Stimulated activated CD4-positive, alpha-beta T cell treated with anti-CD3 and anti-CD28 coated beads, TNF-alpha, amount 100 ng/mL, for 1 hour (primary cell): ENCODE measurements around the gene WNK3.

Experiments
- DNase-seq, 3 donors: peaks; one replicate each; pipeline ENCODE4 v3.0.0-alpha.2; 2020; ENCODE audit warnings: low read depth in 3 of 3, low spot score in 1 of 3

WNK3 gene

GRCh38 chrX:54171527-54172250 lies 186.2 kb downstream of the WNK3 start:
- DNase-seq = no peak

- DNase-seq = no peak
Observed at GRCh38 chrX:54171091-54171490, 186.8 kb downstream of the WNK3 start.

GRCh38 chrX:54166915-54167314 lies 190.9 kb downstream of the WNK3 start:
- no peak for DNase-seq

- no peak for DNase-seq
Observed at GRCh38 chrX:54157561-54157960, 200.3 kb downstream of the WNK3 start.
